ENCODE measurements around the gene CPED1. TPM values are rescaled to one million over a fixed set of nuclear protein-coding genes. Genes with fewer than 3 reads are reported as not detected.

CPED1 gene
- total and polyA plus RNA-seq, 10 of the 15 experiments (the other 5 are each of a cell fraction or from before 2014, with no cell fraction given) = 0.01 to 0.77 (median 0.10) TPM; not detected in 1

GRCh38 chr7:121001234-121001906, 12.9 kb downstream of the CPED1 start:
- Histone ChIP-seq H3K4me2 (ENCODE audit: control insufficient read depth, insufficient read depth) (no peak overlapping the region), H2AFZ (ENCODE audit: control insufficient read depth, low read depth, low read length) (no peak overlapping the region), H4K20me1 (ENCODE audit: control insufficient read depth, insufficient read depth) (no peaks in the 10 kb centered on the region), H3K27me3 (replicated peaks in 1 of 2; ENCODE audit: control insufficient read depth in 2 of 2, insufficient read depth in 2 of 2, low read length in 1 of 2) (peaks cover 0 to 6% of the 10 kb centered on the region in 2 experiments; a peak in 1 of 4 replicates), H3K36me3 (ENCODE audit: control insufficient read depth in 2 of 2, insufficient read depth in 2 of 2, low read length in 1 of 2) (no peaks in the 10 kb centered on the region), H3K4me1 (ENCODE audit: control insufficient read depth, insufficient read depth, low read length) (no peaks in the 10 kb centered on the region), H3K4me3 (no peak overlapping the region), H3K9ac (ENCODE audit: control insufficient read depth, insufficient read depth, low read length) (no peak overlapping the region), H3K27ac (ENCODE audit: control insufficient read depth, insufficient read depth) (no peak overlapping the region), H3K79me2 (ENCODE audit: control insufficient read depth, insufficient read depth, low read length) (no peaks in the 10 kb centered on the region), H3K9me3 (replicated peaks; ENCODE audit: control insufficient read depth, insufficient read depth, low read length) (no peaks in the 10 kb centered on the region)
- DNase-seq (ENCODE audit: low read depth, low spot score) (no peak), FAIRE-seq (no peak), ATAC-seq (no peak)
- CTCF ChIA-PET = interaction anchor here (0.9 to 1.9 kb wide), 4 partner anchors 10 to 210 kb away, joined by 3 to 5 read pairs (median 4); no protein-coding TSS in a partner anchor
- 50% methylated on average over 3 of the region's 3 CpGs for WGBS (ENCODE audit: insufficient coverage, insufficient replicate concordance, low lambda C conversion rate, missing lambda C conversion rate)
- intact Hi-C loops (cut with micrococcal nuclease; ENCODE audit: unreplicated experiment) = no loop called here
- RAD21 ChIA-PET (ENCODE audit: unreplicated experiment) = interaction anchor here (1.2 kb wide), 1 partner anchor 15 kb away, joined by 3 read pairs; no protein-coding TSS in a partner anchor
- POLR2A ChIA-PET = no interaction called here
- SMC1A ChIA-PET (ENCODE audit: uncharacterized antibody, unreplicated experiment) = interaction anchor here (1.4 to 2.1 kb wide), 3 partner anchors 9 to 74 kb away, joined by 3 to 5 read pairs (median 3); no protein-coding TSS in a partner anchor
- BruUV-seq (replicated peaks) = no TSS peak
- in situ Hi-C loops (cut with MboI) = no loop called here
- TF ChIP-seq SUPT20H (IDR thresholded peaks at IDR 0.05; ENCODE audit: borderline replicate concordance, control insufficient read depth, low read depth, low read length) (no peak), RELB (IDR thresholded peaks at IDR 0.05; ENCODE audit: low read depth) (no peak), KLF5 (IDR thresholded peaks at IDR 0.05; ENCODE audit: partially characterized antibody) (no peak), TBL1XR1 (IDR thresholded peaks at IDR 0.05; ENCODE audit: low read depth, low read length) (no peak), ZBTB4 (CRISPR knock-in tag; IDR thresholded peaks at IDR 0.05) (no peak), EGR1 (IDR thresholded peaks at IDR 0.05; ENCODE audit: borderline replicate concordance in 1 of 2, low read depth in 2 of 2, low read length in 2 of 2) (no peak), RAD51 (IDR thresholded peaks at IDR 0.05) (no peak), SMAD5 (IDR thresholded peaks at IDR 0.05; ENCODE audit: low read depth) (no peak), TARDBP (IDR thresholded peaks at IDR 0.05; ENCODE audit: borderline replicate concordance) (no peak), SKIL (IDR thresholded peaks at IDR 0.05; ENCODE audit: low read depth, poor library complexity, severe bottlenecking) (no peak), ZNF274 (IDR thresholded peaks at IDR 0.05; ENCODE audit: insufficient read depth, insufficient read length) (no peak), BCLAF1 (IDR thresholded peaks at IDR 0.05) (no peak), POU2F2 (IDR thresholded peaks at IDR 0.05; ENCODE audit: borderline replicate concordance, low read depth, low read length) (no peak)
